Adrenal gland (tissue), 12 donors: Measurements from ENCODE around the gene CALCOCO2. TPM values are rescaled to one million over a fixed set of nuclear protein-coding genes. Genes with fewer than 3 reads are reported as not detected.

ENCODE experiments used
- DNase-seq, 7 donors: peaks; one replicate each; pipeline ENCODE4 v3.0.0-alpha.2; 2019 to 2020
- H3K27ac ChIP-seq, 5 donors: fragments of 200-600 bp; sonication (generic) in 4 of 5; 1 replicate in 3 of 5; 2 replicates in 2 of 5; pipeline versions ENCODE4 v1.5.1 to v1.8.0; 2016 to 2020; ENCODE audit warnings: mild to moderate bottlenecking in 1 of 5
- H3K27me3 ChIP-seq: fragments of 200-600 bp; 2 replicates; pipeline ENCODE4 v1.8.0; 2021
- H3K36me3 ChIP-seq, 2 donors: fragments of 200-600 bp; replicated peaks in 1 of 2; 1 replicate in 1 of 2; 2 replicates in 1 of 2; pipeline versions ENCODE4 v1.5.1 to v1.8.0; 2018 to 2022
- H3K4me1 ChIP-seq, 2 donors: fragments of 200-600 bp; replicated peaks in 1 of 2; 1 replicate in 1 of 2; 2 replicates in 1 of 2; pipeline versions ENCODE4 v1.5.1 to v1.8.0; 2018 to 2021
- H3K4me3 ChIP-seq, 4 donors: fragments of 200-600 bp; sonication (generic) in 3 of 4; one replicate each; pipeline ENCODE4 v1.5.1; 2016 to 2018
- H3K9me3 ChIP-seq, 3 donors: fragments of 200-600 bp; sonication (generic) in 1 of 3; replicated peaks in 1 of 3; 1 replicate in 2 of 3; 2 replicates in 1 of 3; pipeline versions ENCODE4 v1.5.1 to v1.8.0; 2016 to 2021
- POLR2A ChIP-seq, 2 donors: fragments of 450-650 bp; IDR thresholded peaks; one replicate each; pipeline ENCODE4 v1.6.1; 2017; ENCODE audit warnings: antibody characterized with exemption in 2 of 2, mild to moderate bottlenecking in 2 of 2, moderate library complexity in 1 of 2
- WGBS, 4 donors: extraction: QIAGEN DNeasy Blood & Tissue Kit in 2 of 4; methylation state at CpG; one replicate each; pipeline versions ENCODE4 v1.1.5 to v1.1.7; 2013 to 2017; 5-methylcytosine and 5-hydroxymethylcytosine counted together
- intact Hi-C, 2 donors: fragments of 100-400 bp; cut with DNase I; formaldehyde crosslinking; loops; one replicate each; pipeline versions ENCODE4 v1.14.1 to v1.15.0; 2022 to 2023
- polyA plus RNA-seq, 3 donors: library from polyadenylated mRNA; stranded (reverse); fragments of 200-250 nt in 2 of 3; fragments of 350-450 nt in 1 of 3; fragmentation: Illumina TruSeq in 1 of 3; extraction: RNeasy Lipid Tissue Mini Kit (QIAGEN cat#74804) in 1 of 3; gene quantifications; one replicate each; pipeline ENCODE4 v1.2.3, GENCODE V29; 2013 to 2014
- total RNA-seq, 9 donors: library from RNA; depleted of rRNA in 4 of 9; stranded (reverse); fragments of >200 nt in 4 of 9; fragments of 120-200 nt in 1 of 9; fragmentation: NEBNext Ultra II Directional in 1 of 9; extraction: Animal tissue kit (Norgen Biotek cat#: 25700) in 1 of 9; gene quantifications; one replicate each; pipeline versions ENCODE4 v1.1.0 to v1.2.4, GENCODE V29; 2013 to 2023
- TF ChIP-seq, protein P1 (sequence below), 6 experiments: fragments of 450-650 bp in 4 of 6; fragments of 200-600 bp in 2 of 6; sonication (generic) in 1 of 6; IDR thresholded peaks; 1 replicate in 5 of 6; 2 replicates in 1 of 6; pipeline versions ENCODE4 v1.5.1 to v1.8.0; 2016 to 2021; ENCODE audit warnings: antibody characterized with exemption in 6 of 6, mild to moderate bottlenecking in 2 of 6, moderate library complexity in 1 of 6
- donor health status: healthy with polysubstance abuse.
- donor health status: Bipolar disorder and iron deficiency.
- donor health status: DM: yes; HTN: yes; CAD: no.
- donor health status: DM: no; HTN: no; CAD: no.
- donor health status: DM: no; HTN: no; CAD: no.
- donor health status: DM: yes; HTN: yes; CAD: no.

Gene CALCOCO2
- total and polyA plus RNA-seq, 12 donors, result 37.7 to 199 (median 124) TPM

DNA sequence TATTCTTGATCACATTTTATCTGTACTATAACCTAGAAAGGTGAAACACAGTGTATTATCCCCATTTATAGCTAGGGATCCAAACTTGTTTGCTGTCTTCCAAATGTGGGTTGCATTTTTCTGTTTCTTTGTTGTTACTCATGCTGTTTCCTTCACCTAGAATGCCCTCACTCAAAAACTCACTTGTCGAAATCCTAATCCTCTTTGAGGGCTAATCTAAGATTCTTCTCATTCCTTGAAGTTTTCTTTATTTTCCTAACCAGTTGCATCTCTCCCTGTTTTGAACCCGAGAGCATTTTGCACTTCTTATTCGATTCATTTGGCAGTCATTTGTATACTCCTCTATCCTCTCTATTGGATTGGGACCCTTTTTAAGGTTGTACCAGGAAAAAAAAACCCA lies 9.6 kb downstream of the CALCOCO2 start:
- DNase-seq, result no peak
- intact Hi-C loops, result no loop called here
- Histone ChIP-seq H3K27ac (peak overlapping the region; percentile 61 to 90 (median 86)), H3K27me3 (no peaks in the 10 kb centered on the region), H3K4me1 (peaks cover 32 to 73% of the 10 kb centered on the region in 2 donors), H3K4me3 (peak overlapping the region in 1 of 4 donors; percentile 38), H3K36me3 (peaks cover 0 to 27% of the 10 kb centered on the region in 2 donors), H3K9me3 (no peaks in the 10 kb centered on the region)
- TF ChIP-seq, protein P1, sequence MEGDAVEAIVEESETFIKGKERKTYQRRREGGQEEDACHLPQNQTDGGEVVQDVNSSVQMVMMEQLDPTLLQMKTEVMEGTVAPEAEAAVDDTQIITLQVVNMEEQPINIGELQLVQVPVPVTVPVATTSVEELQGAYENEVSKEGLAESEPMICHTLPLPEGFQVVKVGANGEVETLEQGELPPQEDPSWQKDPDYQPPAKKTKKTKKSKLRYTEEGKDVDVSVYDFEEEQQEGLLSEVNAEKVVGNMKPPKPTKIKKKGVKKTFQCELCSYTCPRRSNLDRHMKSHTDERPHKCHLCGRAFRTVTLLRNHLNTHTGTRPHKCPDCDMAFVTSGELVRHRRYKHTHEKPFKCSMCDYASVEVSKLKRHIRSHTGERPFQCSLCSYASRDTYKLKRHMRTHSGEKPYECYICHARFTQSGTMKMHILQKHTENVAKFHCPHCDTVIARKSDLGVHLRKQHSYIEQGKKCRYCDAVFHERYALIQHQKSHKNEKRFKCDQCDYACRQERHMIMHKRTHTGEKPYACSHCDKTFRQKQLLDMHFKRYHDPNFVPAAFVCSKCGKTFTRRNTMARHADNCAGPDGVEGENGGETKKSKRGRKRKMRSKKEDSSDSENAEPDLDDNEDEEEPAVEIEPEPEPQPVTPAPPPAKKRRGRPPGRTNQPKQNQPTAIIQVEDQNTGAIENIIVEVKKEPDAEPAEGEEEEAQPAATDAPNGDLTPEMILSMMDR (IDR thresholded peaks at IDR 0.05), result no peak
- no peak for TF ChIP-seq POLR2A (IDR thresholded peaks at IDR 0.05)
- 39 to 58% (median 47%) methylated on average over 3 of the region's 3 CpGs for WGBS, 4 donors

DNA sequence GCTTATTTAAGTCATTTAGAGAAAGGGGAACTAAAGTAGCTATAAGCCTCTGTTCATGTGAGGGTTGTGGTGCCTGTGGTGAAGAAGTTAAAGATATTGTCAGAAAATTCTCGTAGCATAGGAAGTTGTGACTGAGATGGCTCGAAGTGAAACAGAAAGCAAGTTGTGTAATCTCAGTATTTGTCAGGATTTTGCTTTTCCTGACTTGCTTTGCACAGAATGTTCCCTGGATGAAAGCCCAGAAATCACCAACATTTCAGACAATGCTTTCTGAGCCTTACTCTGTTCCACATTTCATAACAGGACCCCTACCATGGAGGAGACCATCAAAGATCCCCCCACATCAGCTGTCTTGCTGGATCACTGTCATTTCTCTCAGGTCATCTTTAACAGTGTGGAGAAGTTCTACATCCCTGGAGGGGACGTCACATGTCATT lies 10.6 kb downstream of the CALCOCO2 start:
- Histone ChIP-seq H3K9me3 (no peaks in the 10 kb centered on the region), H3K27me3 (no peaks in the 10 kb centered on the region), H3K4me1 (peaks cover 29 to 70% of the 10 kb centered on the region in 2 donors), H3K27ac (peak overlapping the region; percentile 61 to 90 (median 86)), H3K4me3 (peak overlapping the region in 2 of 4 donors; percentile 17 to 38), H3K36me3 (peaks cover 0 to 36% of the 10 kb centered on the region in 2 donors)
- peak in 6 of 7 donors; percentile 37 to 58 (median 49) for DNase-seq
- intact Hi-C loops, result no loop called here
- TF ChIP-seq POLR2A (IDR thresholded peaks at IDR 0.05), result peak in 1 of 2 donors; percentile 12
- TF ChIP-seq, protein P1 (IDR thresholded peaks at IDR 0.05), result no peak
- 7 to 12% (median 7%) methylated on average over 3 of the region's 3 CpGs for WGBS, 4 donors

DNA sequence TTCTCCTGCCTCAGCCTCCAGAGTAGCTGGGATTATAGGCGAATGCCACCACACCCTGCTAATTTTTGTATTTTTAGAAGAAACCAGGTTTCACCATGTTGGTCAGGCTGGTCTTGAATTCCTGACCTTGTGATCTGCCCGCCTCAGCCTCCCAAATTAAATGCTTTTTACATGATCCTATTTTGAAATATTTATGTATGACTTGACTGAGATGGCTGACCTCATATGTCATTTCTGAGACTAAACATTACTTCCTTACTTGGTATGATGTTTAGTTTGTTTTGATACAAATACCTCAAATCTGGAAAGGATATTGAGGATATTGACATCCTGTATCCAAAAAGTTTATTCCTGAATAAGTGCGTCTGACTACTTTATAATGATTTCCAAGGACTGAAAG lies 11.9 kb downstream of the CALCOCO2 start:
- Histone ChIP-seq H3K4me1 (peaks cover 29 to 61% of the 10 kb centered on the region in 2 donors), H3K27ac (peak overlapping the region in 4 of 5 donors; percentile 6 to 90 (median 58)), H3K36me3 (peaks cover 0 to 48% of the 10 kb centered on the region in 2 donors), H3K9me3 (no peaks in the 10 kb centered on the region), H3K27me3 (no peaks in the 10 kb centered on the region), H3K4me3 (no peak overlapping the region)
- no peak for TF ChIP-seq POLR2A (IDR thresholded peaks at IDR 0.05)
- TF ChIP-seq, protein P1 (IDR thresholded peaks at IDR 0.05), result no peak
- intact Hi-C loops, result no loop called here
- 73 to 83% (median 77%) methylated on average over 3 of the region's 3 CpGs for WGBS, 4 donors
- no peak for DNase-seq

DNA sequence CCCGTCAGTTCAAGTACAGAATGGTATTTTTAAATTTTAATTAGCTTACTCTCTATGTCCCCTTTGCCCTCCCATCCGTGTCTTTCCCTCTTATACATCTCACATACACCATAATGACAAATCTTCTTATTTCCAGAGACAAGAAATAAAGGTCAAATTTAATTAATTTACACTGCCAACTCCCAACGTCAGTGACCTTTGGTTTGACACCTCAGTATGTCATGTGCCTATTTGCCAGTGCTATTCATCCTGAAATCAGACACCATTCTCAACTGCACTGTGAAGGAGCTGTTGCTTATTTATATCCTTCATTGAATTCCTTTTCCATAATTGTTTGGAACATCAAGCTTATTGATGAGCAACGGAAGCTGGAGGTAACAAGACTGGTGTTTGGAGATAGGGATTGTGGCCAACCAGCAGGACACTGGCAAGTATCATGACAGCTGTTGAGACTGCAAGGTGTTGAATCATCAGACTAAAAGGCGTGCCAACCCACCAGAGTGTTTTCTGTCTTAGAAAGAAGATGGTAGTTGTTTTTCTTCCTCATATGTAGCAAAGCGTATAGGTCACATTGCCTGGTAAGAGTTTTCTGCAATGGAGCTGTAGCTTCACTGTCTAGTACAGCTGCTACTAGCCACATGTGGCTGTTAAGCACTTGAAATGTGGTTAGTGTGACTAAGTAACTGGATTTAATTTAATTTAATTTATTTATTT lies 12.5 kb downstream of the CALCOCO2 start:
- intact Hi-C loops, result no loop called here
- WGBS, 4 donors, result 65 to 79% (median 69%) methylated on average over 6 of the region's 6 CpGs

More for the DNA sequence above, 12.5 kb downstream of the CALCOCO2 start:
- no peak for DNase-seq
- TF ChIP-seq, protein P1 (IDR thresholded peaks at IDR 0.05), result no peak
- no peak for TF ChIP-seq POLR2A (IDR thresholded peaks at IDR 0.05)
- H3K27me3 ChIP-seq, result no peaks in the 10 kb centered on the region
- H3K4me3 ChIP-seq, result no peak overlapping the region
- no peaks in the 10 kb centered on the region for H3K9me3 ChIP-seq
- peak overlapping the region in 3 of 5 donors; percentile 6 to 90 (median 86) for H3K27ac ChIP-seq
- H3K4me1 ChIP-seq, result peaks cover 29 to 56% of the 10 kb centered on the region in 2 donors
- H3K36me3 ChIP-seq, result peaks cover 0 to 54% of the 10 kb centered on the region in 2 donors
